HG03025 (cell line): Measurements from ENCODE around the gene PRG2.
A peak's percentile ranks its signal among the peaks of the same experiment; 100 is the strongest.
"Not testable (repeated sequence)": the region's sequence is repeated elsewhere in the genome, so short reads cannot be mapped to it uniquely, and the experiment has no call there.

Experiments
- ATAC-seq: cut with Tn5 transposase; IDR thresholded peaks from one replicate; pipeline ENCODE4 v1.9.1; 2021; ENCODE audit warnings: mild to moderate bottlenecking, moderate library complexity; ENCODE audit not compliant: unreplicated experiment, low FRiP score

Gene PRG2

DNA sequence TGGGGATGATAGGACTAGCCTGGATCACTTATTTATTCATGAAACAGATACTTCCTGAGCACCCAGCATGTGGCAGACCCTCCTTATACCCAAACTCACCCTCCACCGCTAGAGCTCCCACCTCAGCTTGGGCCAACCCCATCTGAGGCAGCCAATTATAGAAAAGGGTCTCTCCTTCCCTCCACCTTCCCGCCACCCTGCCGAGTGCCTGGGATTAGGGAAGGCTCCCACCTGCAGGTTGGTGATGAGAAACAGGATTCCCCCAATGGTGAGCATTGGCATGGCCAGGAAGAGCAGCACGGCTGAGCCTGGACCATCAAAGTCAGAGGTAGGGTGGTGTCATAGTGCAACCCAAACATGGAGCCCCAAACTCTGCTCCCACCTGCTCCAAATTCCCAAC lies 30.6 kb upstream of the PRG2 start:
- no peak for ATAC-seq

DNA sequence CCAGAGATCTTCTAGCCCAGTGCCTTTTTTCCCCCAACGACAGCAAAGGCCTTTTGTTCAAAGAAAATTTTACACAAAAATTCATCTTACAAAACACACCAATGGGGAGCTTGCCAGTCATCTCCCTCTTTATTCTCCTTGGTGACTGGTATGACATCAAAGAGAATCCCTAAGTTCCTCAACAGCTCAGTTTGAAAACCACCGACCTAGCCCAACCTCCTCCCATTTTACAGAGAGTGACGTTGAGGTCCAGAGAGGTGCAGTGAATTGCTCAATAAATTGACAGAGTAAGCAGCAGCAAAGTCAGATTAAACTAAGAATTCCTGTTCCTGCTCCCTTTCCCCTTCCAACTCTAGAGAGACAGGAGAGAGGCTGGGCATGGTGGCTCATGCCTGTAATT lies 28.7 kb upstream of the PRG2 start:
- no peak for ATAC-seq

DNA sequence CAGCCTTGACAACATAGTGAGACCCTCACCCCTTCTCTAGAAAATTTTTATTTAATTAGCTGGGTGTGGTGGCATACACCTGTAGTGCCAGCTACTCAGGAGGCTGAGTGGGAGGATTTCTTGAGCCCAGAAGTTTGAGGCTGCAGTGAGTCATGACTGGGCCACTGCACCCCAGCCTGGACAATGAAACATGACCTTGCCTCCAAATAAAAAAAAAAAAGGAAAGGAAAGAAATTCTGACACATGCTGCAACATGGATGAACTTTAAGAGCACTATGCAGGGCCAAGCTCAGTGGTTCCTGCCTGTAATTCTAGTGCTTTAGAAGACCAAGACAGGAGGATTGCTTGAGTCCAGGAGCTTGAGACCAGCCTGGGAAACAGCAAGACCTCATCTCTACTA lies 27.7 kb upstream of the PRG2 start:
- no peak for ATAC-seq

DNA sequence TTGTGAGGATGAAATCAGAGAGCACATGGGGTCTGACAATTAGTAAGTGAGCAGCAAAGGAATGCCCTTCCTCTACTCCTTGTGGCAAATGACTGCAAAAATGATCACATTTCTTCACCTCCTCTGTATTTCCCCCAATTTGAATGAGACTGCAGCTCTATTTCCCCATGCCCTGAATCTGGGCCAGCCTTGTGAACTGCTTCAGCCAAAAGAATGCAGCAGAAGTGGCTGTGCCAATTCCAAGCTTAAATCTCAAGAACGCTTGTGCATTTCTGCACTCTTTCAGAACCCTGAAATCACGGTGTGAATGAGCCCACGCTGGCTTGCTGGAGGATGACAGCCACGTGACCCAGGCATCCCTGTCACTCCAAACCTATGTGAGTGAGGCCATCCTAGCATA lies 26.6 kb upstream of the PRG2 start:
- no peak for ATAC-seq

DNA sequence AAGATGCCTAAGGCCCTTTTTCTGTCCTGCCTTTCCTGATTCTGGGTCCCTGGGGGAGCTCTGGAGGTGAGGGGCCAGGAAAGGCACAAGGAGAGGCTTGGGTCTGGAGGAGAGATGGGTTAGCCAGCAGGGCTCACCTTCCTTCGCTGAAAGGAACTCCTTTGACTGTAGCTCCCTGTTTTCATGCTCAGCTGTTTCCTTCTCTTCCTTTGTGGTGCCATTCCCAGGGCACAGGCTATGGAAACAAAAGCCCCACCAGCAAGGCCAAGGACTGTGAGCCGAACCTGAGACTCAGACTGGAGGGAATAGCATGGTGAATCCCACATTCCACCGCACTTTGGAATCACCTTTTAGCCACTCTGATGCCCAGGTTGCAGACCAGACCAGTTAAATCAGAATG lies 26.0 kb upstream of the PRG2 start:
- ATAC-seq = no peak

DNA sequence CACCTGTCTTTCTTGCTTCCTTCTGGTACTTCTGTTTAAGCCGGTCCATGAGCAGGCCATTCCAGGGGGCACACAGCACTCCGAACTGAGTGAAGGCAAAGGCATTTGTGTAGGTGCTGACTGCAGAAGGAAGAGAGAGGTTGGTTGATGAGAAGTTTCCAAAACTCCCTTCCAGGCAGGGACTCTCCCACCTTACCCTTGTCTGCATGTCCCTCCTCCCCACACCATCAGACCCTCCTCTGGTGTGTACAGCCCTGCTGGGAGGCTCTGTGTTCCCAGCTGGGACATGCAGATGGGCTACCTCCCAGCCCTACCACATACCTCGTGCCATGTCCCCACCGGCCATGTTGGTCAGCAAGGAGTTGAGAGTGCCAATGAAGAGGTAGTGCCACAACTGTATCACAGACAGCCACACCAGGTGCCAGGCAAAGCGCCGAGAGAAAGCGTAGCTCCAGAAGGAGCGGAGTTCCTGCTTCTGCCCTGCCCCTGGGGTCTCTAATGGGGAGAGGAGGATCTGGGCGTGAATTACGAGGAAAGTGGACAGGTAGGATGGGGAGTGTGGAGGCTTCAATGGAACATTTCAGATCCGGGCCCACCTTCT lies 24.3 kb upstream of the PRG2 start:
- no peak for ATAC-seq

DNA sequence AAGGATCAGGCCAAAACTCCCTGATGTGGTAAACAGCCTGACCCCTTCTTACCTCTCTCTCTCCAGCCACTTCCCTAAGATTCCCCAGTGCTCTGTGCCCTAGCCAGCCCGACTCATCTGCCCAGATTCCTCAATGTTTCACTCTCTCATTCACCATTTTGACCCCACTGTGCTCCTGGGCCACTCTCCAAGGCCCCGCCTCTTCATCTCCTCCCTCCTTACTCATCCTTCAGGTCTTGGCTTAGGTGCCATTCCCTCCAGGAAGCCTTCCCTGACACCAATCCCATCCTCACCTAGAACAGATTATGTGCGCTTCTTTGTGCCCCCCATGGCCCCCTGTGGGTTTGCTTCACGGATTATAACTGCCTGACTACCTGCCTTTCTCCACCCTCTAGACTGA lies 23.2 kb upstream of the PRG2 start:
- no peak for ATAC-seq

DNA sequence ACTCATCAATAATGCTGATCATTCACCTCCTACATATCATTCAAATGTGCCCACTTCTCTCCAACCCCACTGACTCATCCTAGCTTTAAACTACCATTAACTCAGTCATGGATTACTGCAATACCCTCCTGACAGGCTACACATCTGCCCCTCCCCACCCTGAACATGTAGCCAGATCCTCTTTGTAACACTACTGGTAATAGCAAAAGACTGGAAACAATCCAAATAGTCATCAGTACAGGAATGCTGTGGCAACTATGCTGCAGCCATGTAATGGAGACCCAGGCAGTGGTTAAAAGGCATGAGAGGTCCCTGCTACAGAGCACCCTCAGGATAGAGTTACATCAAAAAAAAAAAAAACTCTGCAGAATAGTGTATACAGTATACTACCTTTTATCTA lies 19.8 kb upstream of the PRG2 start:
- ATAC-seq = no peak

DNA sequence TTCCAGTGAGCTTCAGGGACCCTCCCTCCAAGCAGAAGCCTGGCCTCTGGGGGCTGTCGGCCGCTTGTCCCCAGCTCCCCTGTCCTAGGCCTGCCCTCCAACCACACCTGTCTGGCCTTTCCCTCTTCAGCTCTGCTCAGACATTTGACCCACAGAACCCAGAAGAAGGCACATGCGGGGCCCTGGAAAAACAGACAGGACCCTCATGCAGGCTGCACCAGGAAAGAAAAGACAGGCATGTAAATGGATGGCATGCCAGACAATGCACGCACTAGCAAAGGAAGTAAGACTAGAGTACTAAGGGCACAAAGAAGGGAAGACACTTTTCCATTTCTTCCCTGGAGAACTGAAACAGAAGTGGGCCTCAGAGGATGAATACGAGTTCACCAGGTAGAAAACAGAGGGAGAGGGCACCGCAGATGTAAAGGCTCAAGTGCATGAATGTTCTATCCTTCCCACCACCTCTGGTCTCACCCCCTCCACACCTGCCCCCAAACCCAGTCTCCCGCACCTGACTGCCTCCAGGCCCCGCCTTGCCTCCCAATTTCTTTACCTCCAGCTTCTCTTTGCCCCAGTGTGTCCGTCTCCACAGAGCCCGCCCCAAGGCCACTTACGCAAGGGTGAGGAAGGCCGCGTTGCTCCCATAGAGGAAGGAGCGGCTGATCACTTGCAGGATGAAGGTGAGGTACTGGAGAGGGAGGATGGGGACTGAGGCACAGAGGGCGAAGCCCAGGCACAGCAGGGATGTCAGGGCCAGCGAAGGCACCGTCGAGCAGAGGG lies 19.1 kb upstream of the PRG2 start:
- ATAC-seq = no peak

DNA sequence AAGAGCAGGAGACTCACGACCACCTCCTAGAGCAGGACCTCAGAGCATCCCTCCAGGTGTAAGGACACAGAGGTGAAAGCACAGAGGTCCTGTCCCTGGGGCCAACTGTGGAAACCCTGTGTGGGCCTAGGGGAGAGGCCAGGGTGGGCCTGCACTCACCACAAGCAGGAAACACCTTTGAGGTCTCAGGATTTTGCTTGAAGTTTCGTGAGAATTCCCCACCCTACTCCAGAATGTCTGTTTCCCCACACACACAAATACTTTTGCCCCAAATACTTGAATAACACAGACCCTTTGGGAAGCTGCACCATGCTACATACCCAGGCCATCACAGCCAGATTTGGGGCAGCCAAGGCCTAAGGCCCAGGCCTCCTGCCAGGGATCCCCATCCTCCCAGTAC lies 18.3 kb upstream of the PRG2 start:
- no peak for ATAC-seq

DNA sequence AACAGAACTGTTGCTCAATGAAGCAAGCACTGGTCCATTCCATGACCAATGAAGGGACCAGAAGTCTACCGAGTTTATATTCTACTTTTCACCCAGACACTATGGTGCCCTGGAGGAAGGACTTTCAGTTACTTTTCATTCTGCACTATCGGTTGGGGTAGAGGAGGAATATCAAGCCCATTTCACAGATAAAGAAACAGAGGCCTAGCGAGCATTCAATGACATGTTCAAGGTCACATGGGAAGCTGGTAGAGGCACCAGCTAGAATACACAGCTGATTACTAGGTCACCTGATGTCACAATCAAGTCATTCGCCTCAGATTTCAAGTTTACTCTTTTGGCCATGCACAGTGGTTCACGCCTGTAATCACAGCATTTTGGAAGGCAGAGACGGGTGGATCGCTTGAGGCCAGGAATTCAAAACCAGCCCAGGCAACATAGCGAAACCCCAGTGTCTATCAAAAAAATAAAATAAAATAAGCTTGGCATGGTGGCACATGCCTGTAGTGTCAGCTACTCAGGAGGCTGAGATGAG lies 17.6 kb upstream of the PRG2 start:
- no peak for ATAC-seq

DNA sequence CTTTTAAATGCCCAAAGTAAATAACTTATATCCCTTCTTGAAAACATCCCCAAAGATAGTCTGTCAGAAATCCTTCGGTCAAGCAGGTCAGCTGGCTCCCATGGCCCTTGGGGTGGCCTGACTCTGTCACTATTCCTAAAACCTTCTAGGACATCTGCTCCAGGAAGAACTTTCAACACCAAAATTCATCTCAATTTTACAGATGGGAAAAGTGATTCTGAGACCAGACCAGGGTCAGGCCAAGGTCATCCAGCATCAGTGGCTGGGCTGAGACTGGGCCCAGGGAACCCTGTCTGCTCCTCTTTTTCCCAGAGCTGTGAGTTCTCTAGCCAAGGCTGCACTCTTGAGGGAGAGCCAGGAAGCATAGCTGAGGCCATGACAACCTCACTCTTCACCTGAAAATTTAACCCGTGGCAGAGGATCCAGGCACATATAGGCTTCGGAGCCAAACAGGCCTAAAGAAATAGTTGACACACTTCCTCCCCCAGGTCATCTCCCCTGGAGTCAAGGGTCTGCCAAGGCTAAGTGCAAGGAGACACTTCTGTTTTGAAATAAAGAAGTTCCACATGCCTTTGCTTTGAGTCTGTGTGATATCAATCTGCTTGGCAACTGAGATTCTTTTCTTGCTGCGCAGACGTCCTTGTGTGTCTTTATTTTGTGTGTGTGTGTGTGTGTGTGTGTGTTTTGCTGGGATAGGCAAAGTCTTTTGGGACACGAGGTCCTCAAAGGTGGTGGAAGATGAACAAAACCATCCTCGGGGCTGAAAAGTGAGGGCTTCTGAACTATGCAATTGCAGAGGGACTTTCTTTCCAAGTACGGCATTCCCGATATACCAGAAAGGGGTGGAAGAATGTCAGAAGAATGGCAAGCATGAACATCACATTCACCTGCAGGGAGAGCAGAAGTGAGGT lies 16.8 kb upstream of the PRG2 start:
- ATAC-seq = no peak

DNA sequence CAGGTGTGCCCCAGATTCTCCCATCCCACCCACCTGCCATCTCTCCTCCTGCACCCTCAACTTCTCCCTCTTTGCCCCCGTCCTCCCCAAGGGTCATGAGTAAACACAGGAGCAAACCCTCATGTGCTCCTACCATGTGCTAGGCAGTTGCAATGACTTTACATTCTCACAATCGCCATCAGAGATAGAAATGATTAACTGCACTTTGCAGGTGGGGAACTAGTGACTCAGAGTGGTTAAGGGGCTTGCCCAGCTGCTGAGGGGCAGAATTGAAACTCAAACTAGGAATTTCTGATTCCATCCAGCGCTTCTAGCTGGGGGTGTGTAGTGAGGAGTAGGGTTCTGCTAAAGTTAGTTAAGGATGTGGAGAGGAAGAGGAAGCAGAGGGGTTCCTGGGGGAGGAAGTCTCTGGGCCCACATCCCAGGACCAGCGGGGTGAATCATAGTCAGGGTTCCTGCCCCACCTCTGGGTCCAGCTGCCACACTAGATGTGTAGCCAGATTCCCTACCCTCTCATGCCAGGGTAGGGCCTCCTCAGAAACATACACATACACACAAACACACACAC lies 16.0 kb upstream of the PRG2 start:
- peak; percentile 58 for ATAC-seq

DNA sequence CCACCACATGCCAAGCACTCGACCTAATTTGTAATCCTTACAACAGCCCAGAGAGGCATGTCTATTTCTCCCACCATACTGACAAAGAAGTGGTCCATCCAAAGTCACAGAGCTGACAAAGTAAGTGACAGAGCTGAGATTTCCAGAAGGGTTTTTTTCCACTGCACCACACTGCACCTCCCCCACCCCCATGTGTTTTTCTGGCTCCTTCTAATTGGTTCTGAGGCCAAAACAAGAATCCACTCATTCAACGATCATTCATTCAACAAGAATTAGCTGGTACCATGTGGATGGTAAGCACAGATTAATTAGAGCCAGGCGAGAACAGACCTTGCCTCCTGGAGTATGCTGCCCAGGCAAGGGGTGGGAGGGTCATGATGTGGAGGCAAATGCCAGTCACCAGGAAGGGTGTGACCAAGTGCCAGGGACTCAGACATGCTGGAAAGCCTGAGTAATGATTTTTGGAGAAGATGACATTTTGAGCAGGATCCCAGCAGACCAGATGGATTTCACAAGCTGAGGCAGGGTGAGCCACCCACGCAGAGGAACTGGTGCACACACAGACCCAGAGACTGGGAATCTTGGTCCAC lies 14.9 kb upstream of the PRG2 start:
- no peak for ATAC-seq

DNA sequence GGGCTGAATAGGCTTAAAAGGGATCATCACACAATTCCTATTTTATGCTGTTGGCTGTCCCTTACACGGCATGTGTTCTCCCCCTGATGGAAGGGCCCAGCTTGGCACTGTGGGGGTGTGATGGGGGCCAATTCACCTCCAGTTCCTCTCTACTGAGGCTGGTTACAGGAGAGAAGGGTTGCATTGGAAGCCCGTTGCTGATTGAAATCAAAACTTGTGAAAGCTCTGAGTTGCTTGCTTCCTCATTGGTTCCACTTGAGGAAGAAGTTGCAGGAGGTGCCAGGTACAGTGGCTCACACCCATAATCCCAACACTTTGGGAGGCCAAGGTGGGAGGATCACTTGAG lies 13.3 kb upstream of the PRG2 start:
- no peak for ATAC-seq

DNA sequence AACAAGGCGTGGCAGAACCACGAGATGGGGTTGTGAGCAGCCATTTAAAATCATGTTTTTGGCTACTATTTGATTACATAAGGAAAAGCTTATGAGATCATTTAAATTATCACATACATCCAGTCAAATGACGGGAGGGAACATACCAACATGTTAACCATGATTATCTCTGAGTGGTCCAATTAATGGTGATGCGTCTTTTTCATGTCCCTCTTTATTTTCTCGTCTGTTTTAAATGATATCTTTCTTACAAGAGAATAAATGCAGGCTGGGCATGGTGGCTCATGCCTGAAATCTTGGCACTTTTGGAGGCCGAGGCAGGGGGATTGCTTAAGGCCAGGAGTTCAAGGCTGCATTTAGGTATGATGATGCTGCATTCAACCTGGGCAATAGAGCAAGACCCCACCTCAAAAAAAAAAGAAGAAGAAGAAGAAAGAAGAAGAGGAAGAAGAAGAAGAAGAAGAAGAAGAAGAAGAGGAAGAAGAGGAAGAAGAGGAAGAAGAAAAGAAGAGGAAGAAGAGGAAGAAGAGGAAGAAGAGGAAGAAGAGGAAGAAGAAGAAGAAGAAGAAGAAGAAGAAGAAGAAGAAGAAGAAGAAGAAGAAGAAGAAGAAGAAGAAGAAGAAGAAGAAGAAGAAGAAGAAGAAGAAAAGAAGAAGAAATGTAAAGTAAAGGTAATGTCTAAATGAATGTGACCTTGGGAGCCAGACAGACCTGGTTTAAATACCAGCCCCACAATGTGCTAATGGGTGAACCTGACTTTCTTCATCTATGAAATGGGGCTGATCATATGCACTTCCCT lies 12.8 kb upstream of the PRG2 start:
- not testable (repeated sequence) for ATAC-seq

DNA sequence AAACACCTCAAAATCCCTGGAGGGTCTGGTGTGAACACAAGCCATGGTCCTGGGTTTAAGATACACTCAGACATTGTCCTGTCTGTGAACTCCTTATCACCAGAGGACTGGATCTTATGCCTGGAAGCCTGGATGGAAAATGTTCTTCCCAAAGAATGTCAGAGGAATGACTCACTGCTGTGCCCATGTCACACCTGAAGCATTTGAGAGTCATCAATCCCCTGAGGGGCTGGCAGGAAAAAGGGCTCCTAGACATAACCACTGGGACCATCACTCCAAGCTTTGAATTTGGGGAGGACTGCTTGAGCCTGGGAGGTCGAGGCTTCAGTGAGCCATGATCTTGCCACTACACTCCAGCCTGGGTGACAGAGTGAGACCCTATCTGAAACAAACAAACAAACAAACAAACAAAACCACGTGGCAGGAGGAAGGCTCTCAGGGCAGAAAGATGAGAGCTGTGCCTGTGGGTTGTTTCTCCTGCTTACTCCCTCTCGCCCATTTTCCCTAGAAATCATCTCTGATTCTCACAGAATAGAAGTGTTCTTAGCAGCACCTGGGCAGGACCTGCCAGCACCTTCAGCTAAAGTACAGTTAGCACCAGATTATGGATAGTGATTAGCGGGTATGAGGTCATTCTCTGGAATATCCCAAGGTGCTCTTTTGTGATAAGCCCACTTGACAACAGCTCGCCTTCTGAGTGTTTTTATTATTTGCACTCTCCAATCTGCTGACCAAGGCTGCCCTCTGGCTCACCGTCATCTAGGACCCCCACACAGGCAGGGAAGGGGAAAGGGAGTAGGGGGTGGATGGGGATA lies 11.9 kb upstream of the PRG2 start:
- ATAC-seq = no peak

DNA sequence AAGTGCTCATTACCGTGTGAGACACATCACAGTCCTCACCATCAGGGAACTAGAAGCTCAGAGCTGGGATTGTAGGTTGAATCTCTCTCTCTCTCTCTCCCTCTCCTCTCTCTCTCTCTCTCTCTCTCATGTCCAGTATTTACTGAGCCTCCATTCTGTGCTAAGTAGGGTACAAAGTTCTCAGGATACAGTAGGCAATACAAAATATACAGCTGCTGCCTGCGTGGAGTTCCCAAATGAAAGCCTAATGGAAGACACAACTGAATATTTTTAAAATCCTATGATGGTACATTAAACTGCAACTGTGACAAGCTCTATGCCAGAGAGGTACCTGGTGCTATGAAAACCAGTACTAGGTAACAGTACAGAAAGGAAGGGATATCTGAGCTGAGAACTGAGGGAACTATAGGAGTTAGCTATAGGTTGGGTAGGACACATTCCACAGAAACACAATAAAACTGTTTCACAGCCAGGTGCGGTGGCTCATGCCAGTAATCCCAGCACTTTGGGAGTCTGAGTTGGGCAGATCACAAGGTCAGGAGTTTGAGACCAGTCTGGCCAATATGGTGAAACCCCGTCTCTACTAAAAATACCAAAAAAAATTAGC lies 9.6 kb upstream of the PRG2 start:
- ATAC-seq = no peak

DNA sequence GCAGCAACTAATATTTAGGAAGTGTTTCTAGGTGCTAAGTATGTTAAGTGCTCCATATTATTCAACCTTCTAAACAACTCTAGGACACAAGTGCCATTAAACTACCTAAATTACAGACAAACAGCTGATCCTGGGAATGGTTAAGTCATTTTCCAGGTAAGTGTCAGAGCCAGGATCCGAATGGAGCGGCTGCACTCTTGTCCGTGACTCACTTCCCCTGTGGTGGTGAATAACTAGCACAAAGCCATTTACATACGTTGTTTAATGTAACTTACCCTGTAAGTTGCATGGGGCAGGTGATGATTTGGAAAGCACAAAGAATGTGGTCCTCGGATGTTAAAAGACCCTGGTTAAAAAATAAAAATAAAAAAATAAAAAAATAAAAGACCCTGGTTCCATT lies 8.8 kb upstream of the PRG2 start:
- ATAC-seq = no peak
